ENCODE data around the gene POTEB2. TPM values are rescaled to one million over a fixed set of nuclear protein-coding genes. Genes with fewer than 3 reads are reported as not detected.
"Not testable (repeated sequence)": the region's sequence is repeated elsewhere in the genome, so short reads cannot be mapped to it uniquely, and the experiment has no call there.

Gene POTEB2
- total RNA-seq: not detected in 2 replicates
- long read RNA-seq: 0 reads

DNA sequence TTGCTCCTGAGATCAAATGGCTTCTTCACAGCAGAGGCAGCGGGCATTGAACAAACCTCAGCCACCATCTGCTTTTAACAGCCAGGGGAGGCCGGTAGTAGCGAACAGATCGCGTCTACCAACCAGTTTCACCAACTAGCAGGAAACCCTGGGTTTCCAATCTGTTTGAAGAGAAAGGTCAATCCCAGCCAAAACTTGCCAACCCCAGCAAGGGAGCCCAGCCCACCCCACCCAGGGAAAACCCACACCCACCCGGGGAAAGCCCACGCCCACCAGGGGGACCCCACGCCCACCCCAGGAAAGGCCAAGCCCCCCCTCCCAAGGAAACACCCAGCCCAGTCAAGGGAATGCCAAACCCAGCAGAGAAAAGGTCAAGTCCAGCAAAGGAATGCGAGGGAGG, at the start of gene POTEB2:
Gene POTEB2 (minus strand): TSS at position 101 of the 400 bp plus-strand sequence. CDS start 33 bp downstream, at position 68.
- not testable (repeated sequence) for H3K9me3 Mint-ChIP-seq (ENCODE audit: unreplicated experiment); H3K4me3 Mint-ChIP-seq (ENCODE audit: unreplicated experiment); H3K27me3 Mint-ChIP-seq (ENCODE audit: unreplicated experiment); H3K36me3 Mint-ChIP-seq (ENCODE audit: unreplicated experiment); H3K27ac Mint-ChIP-seq (ENCODE audit: unreplicated experiment); DNase-seq (ENCODE audit: extremely low spot score, unreplicated experiment); H3K4me1 Mint-ChIP-seq (ENCODE audit: unreplicated experiment)

DNA sequence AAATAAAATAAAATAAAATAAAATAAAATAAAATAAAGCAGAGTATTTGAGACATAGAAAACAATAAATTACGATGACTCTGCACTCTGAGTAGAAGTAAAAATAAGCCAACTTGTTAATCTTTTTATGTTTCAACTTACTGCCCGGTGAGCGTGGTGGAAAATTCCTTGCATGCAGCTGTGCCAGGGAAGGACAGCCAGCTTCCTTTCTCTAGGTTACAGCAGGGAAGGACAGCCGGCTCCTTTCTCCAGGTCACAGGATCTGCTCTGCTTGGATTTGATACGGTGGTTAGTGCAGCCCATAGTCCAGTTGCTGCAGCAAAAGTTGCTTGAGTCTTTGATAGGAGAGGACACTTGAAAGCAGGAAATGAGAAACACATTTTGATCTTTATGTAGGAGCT, 13.8 kb upstream of the POTEB2 start:
- H3K36me3 Mint-ChIP-seq (ENCODE audit: unreplicated experiment); H3K27ac Mint-ChIP-seq (ENCODE audit: unreplicated experiment); H3K4me3 Mint-ChIP-seq (ENCODE audit: unreplicated experiment); H3K27me3 Mint-ChIP-seq (ENCODE audit: unreplicated experiment); H3K4me1 Mint-ChIP-seq (ENCODE audit: unreplicated experiment); H3K9me3 Mint-ChIP-seq (ENCODE audit: unreplicated experiment); DNase-seq (ENCODE audit: extremely low spot score, unreplicated experiment): not testable (repeated sequence)

DNA sequence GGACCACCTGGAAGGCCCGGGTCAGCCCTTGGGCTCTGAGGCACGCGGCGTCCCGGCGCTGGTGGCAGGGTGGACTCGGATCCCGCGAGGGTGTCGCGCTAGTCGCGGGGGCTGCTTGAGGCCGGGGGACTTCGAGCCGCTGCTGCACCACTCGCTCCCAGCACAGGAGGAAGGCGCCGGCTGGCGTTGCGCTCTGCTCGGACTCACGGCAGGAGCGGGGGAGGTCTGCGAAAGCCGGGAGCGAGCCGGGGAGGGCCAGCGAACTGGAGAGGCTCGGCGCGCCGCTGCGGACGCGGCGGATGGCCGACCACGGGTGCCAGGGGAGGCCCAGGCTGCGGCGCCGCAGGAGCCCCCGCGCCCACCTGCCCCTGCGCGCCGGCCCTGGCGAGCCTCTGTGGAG, 12.3 kb upstream of the POTEB2 start:
- not testable (repeated sequence) for H3K9me3 Mint-ChIP-seq (ENCODE audit: unreplicated experiment); H3K27me3 Mint-ChIP-seq (ENCODE audit: unreplicated experiment); H3K4me1 Mint-ChIP-seq (ENCODE audit: unreplicated experiment); H3K27ac Mint-ChIP-seq (ENCODE audit: unreplicated experiment); H3K36me3 Mint-ChIP-seq (ENCODE audit: unreplicated experiment); H3K4me3 Mint-ChIP-seq (ENCODE audit: unreplicated experiment)
- DNase-seq (ENCODE audit: extremely low spot score, unreplicated experiment): peak; percentile 83

DNA sequence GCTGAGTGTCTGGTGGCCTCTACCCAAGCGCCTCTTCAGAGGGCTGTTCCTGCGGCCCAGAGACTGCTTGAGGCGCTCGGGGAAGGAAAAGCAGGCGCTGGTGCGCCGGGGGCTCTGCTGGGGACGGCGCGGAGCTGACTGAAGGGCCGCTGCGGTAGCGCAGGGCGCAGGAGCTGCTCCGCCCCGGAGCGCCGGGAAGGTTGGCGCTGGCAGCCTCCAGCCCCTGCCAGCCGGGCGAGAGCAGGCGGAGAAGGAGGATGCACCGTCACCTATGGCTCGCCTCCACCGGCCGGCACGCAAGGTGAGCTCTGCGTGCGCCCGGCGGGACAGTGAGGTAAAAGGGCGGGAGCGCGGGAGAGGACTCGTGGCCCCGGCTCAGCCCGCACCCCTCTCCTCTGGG, 11.7 kb upstream of the POTEB2 start:
- H3K4me3 Mint-ChIP-seq (ENCODE audit: unreplicated experiment); H3K4me1 Mint-ChIP-seq (ENCODE audit: unreplicated experiment); DNase-seq (ENCODE audit: extremely low spot score, unreplicated experiment); H3K9me3 Mint-ChIP-seq (ENCODE audit: unreplicated experiment); H3K36me3 Mint-ChIP-seq (ENCODE audit: unreplicated experiment); H3K27me3 Mint-ChIP-seq (ENCODE audit: unreplicated experiment); H3K27ac Mint-ChIP-seq (ENCODE audit: unreplicated experiment): not testable (repeated sequence)

Small RNA genes within 50 kb of the gene (microRNA-seq; reads per million reads assigned to microRNA genes)
- gene MIR3118-2 (ENCODE audit: unreplicated experiment): not detected
